GDM1 (cell line): Measurements from ENCODE around the gene TRAPPC12.
"Not testable (repeated sequence)": the region's sequence is repeated elsewhere in the genome, so short reads cannot be mapped to it uniquely, and the experiment has no call there.

Experiments used
- DNase-seq: peaks from one replicate; lab custom pipeline; 2025; lab: John Stamatoyannopoulos, UW

Gene TRAPPC12

DNA sequence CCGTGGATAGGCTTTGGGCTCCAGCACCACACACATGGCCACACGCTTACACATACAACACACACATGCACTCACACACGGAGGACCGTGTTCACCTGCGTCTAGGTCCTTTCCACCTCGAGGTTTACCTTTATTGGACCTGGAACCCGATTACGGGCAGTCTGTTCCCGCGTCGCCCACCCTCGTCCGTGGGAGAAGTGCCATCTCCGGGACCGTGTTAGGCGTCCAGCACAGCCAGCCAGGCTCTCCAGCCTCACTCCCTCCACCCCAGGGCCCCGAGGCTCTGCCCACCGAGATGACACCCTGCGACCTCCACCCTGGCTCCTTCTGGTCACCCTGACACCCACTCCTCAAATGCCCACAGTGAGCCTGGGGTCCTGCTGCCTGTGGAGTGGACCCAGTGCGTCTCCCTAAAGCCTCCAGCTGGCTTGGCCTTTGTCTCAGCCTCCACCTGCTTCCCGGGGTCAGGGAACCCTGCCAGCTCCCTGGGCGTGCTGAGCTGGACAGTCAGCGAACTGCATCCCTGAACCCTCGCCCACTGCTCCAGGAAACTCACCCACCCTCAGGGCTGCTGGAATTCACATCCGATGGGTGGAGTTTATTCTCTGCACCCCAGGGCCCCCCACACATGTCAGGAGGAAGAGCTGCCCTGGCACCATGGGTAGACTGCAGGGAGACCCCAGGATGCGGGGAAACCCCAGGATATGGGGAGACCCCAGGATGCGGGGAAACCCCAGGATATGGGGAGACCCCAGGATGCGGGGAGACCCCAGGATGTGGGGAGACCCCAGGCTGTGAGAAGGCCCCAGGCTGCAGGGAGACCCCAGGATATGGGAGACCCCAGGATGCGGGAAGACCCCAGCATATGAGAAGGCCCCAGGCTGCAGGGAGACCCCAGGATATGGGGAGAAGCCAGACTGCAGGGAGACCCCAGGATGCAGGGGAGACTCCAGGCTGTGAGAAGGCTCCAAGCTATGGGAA is 106.8 kb downstream of the TRAPPC12 start:
- no peak for DNase-seq

DNA sequence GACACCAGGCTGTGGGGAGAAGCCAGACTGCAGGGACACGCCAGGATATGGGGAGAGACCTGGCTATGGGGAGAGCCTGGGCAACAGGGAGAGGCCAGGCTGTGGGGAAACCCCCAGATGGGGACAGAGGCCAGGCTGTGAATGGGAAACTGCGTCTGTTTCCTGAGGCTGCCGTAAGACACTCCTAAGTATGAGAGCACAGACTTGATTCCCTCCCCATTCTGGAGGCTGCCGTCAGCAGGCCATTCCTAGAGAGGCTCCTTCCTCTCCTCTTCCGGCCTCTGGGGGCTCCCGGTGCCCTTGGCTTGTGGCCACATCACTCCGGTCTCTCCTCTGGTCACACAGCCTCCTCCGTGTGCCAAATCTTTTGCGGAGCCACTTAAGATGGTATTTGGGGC is 107.5 kb downstream of the TRAPPC12 start:
- no peak for DNase-seq

- DNase-seq, result no peak
Observed at GRCh38 chr2:3487432-3487831, 107.9 kb downstream of the TRAPPC12 start.

DNA sequence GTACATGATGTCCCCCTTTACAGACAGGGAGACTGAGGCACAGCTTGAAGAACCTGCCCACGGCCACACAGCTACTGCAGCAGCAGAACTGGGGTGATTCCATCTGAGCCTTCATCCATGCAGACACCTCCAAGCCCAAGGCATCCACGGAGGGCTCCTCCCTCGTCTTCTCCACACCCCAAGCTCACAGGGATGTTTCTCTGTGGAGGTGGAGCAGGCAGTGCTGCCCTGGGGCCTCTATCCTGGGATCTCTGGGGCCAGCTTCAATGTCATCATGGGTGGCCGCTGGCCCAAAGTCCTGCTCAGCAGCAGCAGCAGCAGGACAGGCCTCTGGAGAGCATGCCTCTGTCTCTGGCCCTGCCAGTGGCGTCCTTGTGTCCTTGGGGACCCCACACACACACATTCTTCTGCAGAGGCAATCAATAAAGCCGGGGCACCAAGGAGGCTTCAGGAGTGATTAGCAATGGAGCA is 108.6 kb downstream of the TRAPPC12 start:
- DNase-seq, result no peak

DNA sequence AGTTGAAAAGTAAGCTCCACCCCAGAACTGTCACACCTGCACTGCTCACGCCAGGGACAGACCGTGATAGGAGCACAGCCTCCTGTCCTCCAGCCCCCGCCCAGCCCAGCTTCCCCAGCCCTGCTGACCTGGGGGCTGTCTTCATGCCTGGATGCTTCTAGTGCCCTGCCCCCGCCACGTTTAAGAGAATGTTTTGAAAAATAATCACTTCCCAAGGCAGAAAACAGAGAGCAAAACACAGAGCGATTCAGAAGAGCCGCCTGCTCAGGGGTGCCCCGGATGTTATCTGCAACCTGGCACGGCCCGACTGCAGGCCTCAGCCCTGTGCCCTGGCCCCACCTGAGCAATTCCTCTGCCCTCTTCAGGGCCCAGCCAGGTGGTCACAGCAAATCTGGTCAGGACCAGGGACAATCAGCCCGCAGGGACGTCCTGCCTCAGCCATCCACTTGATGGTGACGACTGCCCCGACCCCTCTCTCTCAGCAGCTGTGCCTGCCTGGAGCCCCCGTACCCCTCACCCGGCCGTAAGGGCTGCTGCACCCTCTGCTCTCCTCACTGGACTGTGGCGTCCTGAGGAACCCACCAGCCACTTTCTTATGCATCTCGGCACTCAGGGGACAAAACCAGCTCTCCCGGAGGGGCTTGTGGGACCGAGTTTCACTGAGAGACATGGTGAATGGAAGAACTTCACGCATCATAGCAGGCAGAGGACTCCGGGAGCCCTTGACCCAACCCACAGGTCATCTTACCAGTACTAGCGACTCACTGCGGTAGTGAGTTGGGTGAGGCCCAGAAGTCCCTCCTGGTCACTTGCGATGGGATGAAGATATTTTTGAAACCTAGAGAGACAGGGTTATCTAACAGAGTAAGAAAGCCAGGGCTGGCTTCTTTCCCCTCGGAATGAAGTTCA is 109.6 kb downstream of the TRAPPC12 start:
- DNase-seq, result no peak

DNA sequence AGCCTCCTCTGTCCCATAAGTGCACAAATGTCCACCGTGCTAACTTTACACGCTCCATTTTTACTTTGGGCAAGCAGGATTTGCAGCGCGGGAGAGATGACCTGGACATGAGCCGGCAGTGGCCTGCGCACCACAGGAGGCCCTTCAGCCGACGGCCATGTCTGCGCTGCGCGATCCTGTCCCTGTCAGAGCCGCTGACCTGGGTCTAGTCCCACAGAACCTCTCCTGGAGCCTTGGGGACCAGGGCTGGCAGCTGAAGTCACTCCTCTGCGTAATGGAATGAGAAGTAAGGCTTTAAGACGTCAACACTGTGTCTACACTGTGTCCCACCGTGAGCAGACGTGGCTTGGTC is 110.2 kb downstream of the TRAPPC12 start:
- DNase-seq, result no peak

GRCh38 chr2:3490191-3491170 is 111.0 kb downstream of the TRAPPC12 start:
- no peak for DNase-seq

- no peak for DNase-seq
Observed at GRCh38 chr2:3491306-3491705, 111.8 kb downstream of the TRAPPC12 start.

DNA sequence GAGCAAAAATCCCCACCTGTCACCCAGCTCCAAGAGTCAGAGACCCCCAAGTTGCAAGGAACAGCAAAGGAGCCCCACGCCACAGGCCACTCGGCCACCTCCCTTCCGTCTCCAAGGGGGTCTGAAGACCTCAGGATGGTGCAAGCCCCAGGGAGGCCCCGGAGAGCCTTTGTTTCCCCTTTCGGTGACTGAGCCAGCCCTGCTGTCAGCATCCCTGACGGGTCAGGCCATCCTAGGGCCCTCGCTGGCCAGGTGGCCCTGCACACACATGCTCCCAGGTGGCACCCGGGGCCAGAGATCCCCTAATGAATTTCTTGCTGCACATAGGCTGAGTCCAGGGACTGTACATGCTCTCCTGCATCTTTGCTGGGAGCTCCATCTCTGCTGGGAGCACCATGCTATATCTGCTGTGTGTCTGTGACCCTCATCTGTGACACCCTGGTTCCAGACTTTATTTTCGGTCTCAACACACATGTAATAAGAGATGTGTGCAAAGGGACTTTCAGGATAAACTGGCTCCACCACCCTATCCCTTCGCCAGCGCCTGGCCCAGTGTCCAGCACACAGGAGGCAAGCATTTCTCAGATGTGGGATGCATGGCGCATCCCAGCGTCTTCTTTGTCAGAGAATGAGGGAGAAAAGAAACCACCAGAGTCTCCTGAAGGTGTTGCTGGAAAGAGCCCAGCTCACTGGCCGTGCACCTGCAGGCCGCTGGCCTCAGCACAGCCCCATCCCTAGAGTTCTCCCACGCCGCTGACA is 112.4 kb downstream of the TRAPPC12 start:
- no peak for DNase-seq

DNA sequence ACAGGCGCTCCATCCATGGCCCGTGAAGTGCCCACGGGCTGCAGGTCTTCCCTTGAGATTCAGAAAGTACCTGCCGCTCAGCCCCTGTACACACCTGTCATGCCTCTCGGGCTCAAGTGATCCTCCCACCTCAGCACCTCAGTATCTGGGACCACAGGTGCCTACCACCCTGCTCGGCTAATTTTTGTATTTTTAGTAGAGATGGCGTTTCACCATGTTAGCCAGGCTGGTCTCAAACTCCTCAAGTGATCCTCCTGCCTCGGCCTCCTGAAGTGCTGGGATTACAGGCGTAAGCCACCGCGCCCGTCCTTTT is 112.9 kb downstream of the TRAPPC12 start:
- not testable (repeated sequence) for DNase-seq

- DNase-seq, result no peak
Observed at GRCh38 chr2:3492951-3493614, 113.6 kb downstream of the TRAPPC12 start.

DNA sequence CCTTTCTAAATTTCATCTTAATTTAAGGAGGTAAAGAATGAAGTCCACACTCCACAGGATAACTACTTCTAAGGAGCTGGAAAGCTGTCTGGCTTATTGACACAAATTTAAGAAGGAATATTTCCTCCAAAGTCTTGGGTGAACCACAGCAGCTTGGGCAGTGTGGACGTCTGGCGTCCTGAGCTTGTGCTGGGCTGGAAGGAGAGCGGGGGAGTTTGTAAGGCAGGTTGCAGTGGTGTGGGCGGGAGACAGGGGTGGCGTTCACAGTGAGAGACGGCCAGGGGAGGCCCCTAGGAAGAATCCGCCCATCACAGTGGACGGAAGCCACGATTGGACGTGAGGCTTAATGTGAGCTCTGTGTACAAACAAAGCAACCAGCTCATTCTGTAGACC is 114.1 kb downstream of the TRAPPC12 start:
- DNase-seq, result no peak

GRCh38 chr2:3494984-3495666 is 115.6 kb downstream of the TRAPPC12 start:
- DNase-seq, result no peak

DNA sequence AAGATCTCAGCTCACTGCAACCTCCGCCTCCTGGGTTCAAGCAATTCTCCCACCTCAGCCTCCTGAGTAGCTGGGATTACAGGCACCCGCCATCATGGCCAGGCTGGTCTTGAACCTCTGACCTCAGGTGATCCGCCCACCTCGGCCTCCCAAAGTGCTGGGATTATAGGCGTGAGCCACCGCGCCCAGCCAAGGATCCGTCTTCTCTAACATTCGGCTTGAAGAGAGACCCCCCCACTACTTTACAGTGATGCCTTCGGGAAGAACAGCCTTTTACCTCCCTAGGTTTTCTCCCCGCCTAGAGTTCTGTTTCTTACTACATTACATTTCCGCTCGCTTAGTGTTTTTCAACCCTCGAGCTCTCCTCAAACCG is 117.2 kb downstream of the TRAPPC12 start:
- not testable (repeated sequence) for DNase-seq

- no peak for DNase-seq
Observed at GRCh38 chr2:3498783-3499394, 119.4 kb downstream of the TRAPPC12 start.

- DNase-seq, result no peak
Observed at GRCh38 chr2:3500326-3500899, 120.9 kb downstream of the TRAPPC12 start.

DNA sequence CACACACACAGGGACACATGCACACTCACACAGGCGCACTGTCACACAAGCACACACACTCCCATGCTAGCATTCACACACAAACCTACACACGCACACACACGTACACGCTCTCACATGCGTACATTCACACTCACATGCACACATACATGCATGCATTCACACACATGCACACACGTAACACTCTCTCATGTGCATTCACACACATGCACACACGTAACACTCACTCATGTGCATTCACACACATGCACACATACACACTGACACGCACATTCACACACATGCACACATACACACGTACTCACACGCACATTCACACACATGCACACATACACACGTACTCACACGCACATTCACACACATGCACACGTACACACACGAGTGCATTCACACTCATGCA is 123.6 kb downstream of the TRAPPC12 start:
- no peak for DNase-seq

- DNase-seq, result no peak
Observed at GRCh38 chr2:3503483-3503882, 124.0 kb downstream of the TRAPPC12 start.

GRCh38 chr2:3504741-3505140 is 125.2 kb downstream of the TRAPPC12 start:
- DNase-seq, result no peak
